ENCODE results near the gene BABAM2.

BABAM2 gene

GRCh38 chr2:28247290-28247689, 356.8 kb downstream of the BABAM2 start:
- Histone ChIP-seq H3F3A (ENCODE audit: insufficient read depth) (no peaks in the 10 kb centered on the region), H3K79me2 (ENCODE audit: insufficient read depth, low read length) (no peaks in the 10 kb centered on the region), H3K4me3 (ENCODE audit: insufficient read depth, low read length, poor library complexity, severe bottlenecking) (no peak overlapping the region), H3K27me3 (ENCODE audit: low read length) (no peaks in the 10 kb centered on the region), H3K4me2 (ENCODE audit: low read depth, low read length, poor library complexity, severe bottlenecking) (no peak overlapping the region), H3K9me3 (ENCODE audit: insufficient read depth, low read length) (no peaks in the 10 kb centered on the region), H4K20me1 (ENCODE audit: low read depth, low read length) (no peaks in the 10 kb centered on the region), H3K36me3 (ENCODE audit: low read length) (no peaks in the 10 kb centered on the region), H3K9ac (ENCODE audit: low read length) (no peak overlapping the region), H3K27ac (ENCODE audit: low read depth, low read length) (no peak overlapping the region), H2AFZ (ENCODE audit: low read depth, low read length, severe bottlenecking) (no peak overlapping the region), H3K9me2 (replicated peaks; ENCODE audit: insufficient read depth, low read length) (no peaks in the 10 kb centered on the region)
- TF ChIP-seq, protein P1, sequence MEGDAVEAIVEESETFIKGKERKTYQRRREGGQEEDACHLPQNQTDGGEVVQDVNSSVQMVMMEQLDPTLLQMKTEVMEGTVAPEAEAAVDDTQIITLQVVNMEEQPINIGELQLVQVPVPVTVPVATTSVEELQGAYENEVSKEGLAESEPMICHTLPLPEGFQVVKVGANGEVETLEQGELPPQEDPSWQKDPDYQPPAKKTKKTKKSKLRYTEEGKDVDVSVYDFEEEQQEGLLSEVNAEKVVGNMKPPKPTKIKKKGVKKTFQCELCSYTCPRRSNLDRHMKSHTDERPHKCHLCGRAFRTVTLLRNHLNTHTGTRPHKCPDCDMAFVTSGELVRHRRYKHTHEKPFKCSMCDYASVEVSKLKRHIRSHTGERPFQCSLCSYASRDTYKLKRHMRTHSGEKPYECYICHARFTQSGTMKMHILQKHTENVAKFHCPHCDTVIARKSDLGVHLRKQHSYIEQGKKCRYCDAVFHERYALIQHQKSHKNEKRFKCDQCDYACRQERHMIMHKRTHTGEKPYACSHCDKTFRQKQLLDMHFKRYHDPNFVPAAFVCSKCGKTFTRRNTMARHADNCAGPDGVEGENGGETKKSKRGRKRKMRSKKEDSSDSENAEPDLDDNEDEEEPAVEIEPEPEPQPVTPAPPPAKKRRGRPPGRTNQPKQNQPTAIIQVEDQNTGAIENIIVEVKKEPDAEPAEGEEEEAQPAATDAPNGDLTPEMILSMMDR (IDR thresholded peaks at IDR 0.05; ENCODE audit: insufficient read depth, low read length, poor library complexity, severe bottlenecking), result no peak
- TF ChIP-seq EZH2phosphoT487 (conservative IDR thresholded peaks at IDR 0.05; ENCODE audit: low read length), result no peak

DNA sequence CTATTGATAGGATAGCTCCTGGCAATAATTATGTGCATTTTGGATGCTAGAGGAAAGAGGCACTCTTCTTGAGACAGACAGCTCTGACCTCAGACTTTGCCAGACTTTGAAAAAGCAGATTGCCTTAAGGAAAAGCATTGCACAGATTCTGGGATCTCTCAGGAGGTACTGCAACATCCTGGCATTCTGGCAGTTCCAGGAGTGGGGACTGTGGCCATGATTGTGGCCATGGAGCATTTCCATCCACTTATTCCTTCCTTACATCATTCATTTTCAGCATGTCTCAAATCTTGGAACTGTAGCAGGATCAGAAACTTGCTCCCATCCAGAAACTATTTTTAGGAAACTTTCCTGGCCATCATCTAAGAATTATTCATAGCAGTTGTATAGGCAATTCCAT, 357.2 kb downstream of the BABAM2 start:
- Histone ChIP-seq H3F3A (ENCODE audit: insufficient read depth) (no peaks in the 10 kb centered on the region), H3K9ac (ENCODE audit: low read length) (no peak overlapping the region), H3K36me3 (ENCODE audit: low read length) (no peaks in the 10 kb centered on the region), H3K4me2 (ENCODE audit: low read depth, low read length, poor library complexity, severe bottlenecking) (no peak overlapping the region), H3K27ac (ENCODE audit: low read depth, low read length) (no peak overlapping the region), H3K9me3 (ENCODE audit: insufficient read depth, low read length) (no peaks in the 10 kb centered on the region), H3K79me2 (ENCODE audit: insufficient read depth, low read length) (no peaks in the 10 kb centered on the region), H3K27me3 (ENCODE audit: low read length) (no peaks in the 10 kb centered on the region), H3K4me3 (ENCODE audit: insufficient read depth, low read length, poor library complexity, severe bottlenecking) (no peak overlapping the region), H4K20me1 (ENCODE audit: low read depth, low read length) (no peaks in the 10 kb centered on the region), H2AFZ (ENCODE audit: low read depth, low read length, severe bottlenecking) (no peak overlapping the region), H3K9me2 (replicated peaks; ENCODE audit: insufficient read depth, low read length) (no peaks in the 10 kb centered on the region)
- TF ChIP-seq, protein P1 (IDR thresholded peaks at IDR 0.05; ENCODE audit: insufficient read depth, low read length, poor library complexity, severe bottlenecking), result no peak
- TF ChIP-seq EZH2phosphoT487 (conservative IDR thresholded peaks at IDR 0.05; ENCODE audit: low read length), result no peak

- H3K9me2 ChIP-seq (replicated peaks; ENCODE audit: insufficient read depth, low read length), result no peaks in the 10 kb centered on the region
- H3K79me2 ChIP-seq (ENCODE audit: insufficient read depth, low read length), result no peaks in the 10 kb centered on the region
- no peaks in the 10 kb centered on the region for H4K20me1 ChIP-seq (ENCODE audit: low read depth, low read length)
- no peak overlapping the region for H3K9ac ChIP-seq (ENCODE audit: low read length)
- no peak for TF ChIP-seq EZH2phosphoT487 (conservative IDR thresholded peaks at IDR 0.05; ENCODE audit: low read length)
- TF ChIP-seq, protein P1 (IDR thresholded peaks at IDR 0.05; ENCODE audit: insufficient read depth, low read length, poor library complexity, severe bottlenecking), result no peak
- no peak overlapping the region for H3K27ac ChIP-seq (ENCODE audit: low read depth, low read length)
- H3K27me3 ChIP-seq (ENCODE audit: low read length), result no peaks in the 10 kb centered on the region
- no peaks in the 10 kb centered on the region for H3K9me3 ChIP-seq (ENCODE audit: insufficient read depth, low read length)
- no peaks in the 10 kb centered on the region for H3F3A ChIP-seq (ENCODE audit: insufficient read depth)
- H3K36me3 ChIP-seq (ENCODE audit: low read length), result no peaks in the 10 kb centered on the region
- no peak overlapping the region for H3K4me2 ChIP-seq (ENCODE audit: low read depth, low read length, poor library complexity, severe bottlenecking)
- H2AFZ ChIP-seq (ENCODE audit: low read depth, low read length, severe bottlenecking), result no peak overlapping the region
- H3K4me3 ChIP-seq (ENCODE audit: insufficient read depth, low read length, poor library complexity, severe bottlenecking), result no peak overlapping the region
These were observed 358.0 kb downstream of the BABAM2 start for GRCh38 chr2:28248511-28248910.

All from SU-DHL-6 (cell line).